T-helper 1 cell treated with Interleukin-12 subunit alpha and Interleukin-12 subunit beta and Interleukin-4 antibody, amounts not matched to agents 30 μg/mL and 1 μg/mL, for 36 hours (primary cell): ENCODE data around the gene TMEM92.
A peak's percentile ranks its signal among the peaks of the same experiment; 100 is the strongest.
"Not testable (repeated sequence)": the region's sequence is repeated elsewhere in the genome, so short reads cannot be mapped to it uniquely, and the experiment has no call there.

ENCODE experiments used
- H3K27ac Mint-ChIP-seq: one replicate; pipeline ENCODE4 v1.8.0; 2021; ENCODE audit warnings: mild to moderate bottlenecking, mixed read lengths
- H3K27me3 Mint-ChIP-seq: one replicate; pipeline ENCODE4 v1.8.0; 2021; ENCODE audit warnings: low read depth, mixed read lengths
- H3K36me3 Mint-ChIP-seq: one replicate; pipeline ENCODE4 v1.8.0; 2021; ENCODE audit warnings: low read depth, mixed read lengths
- H3K4me1 Mint-ChIP-seq: one replicate; pipeline ENCODE4 v1.8.0; 2021; ENCODE audit warnings: low read depth, mixed read lengths
- H3K4me3 Mint-ChIP-seq: one replicate; pipeline ENCODE4 v1.8.0; 2021; ENCODE audit warnings: mild to moderate bottlenecking, moderate library complexity, mixed read lengths
- H3K9me3 Mint-ChIP-seq: one replicate; pipeline ENCODE4 v1.8.0; 2021; ENCODE audit warnings: mixed read lengths

TMEM92 gene

DNA sequence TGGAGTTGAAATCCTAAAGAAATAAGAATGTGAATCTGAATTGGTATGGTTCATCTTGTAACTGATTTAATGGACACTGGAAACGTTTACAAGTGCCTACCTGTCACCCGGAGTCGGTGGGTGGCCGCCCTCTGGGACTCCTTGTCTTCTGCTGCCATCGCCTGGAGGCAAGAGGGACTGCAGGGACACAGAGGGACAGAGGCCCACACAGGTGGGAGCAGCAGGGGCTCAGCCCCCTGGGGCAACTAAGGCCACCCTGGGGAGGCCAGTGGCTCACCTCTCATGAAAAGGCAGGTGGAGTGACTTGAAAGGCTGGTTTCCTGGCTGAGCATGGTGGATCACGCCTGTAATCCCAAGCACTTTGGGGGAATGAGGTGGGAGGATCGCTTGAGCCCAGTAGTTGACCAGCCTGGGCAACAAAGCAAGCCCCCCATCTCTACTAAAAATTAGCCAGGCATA lies 23.2 kb downstream of the TMEM92 start:
- no peak overlapping the region for H3K27ac Mint-ChIP-seq
- H3K36me3 Mint-ChIP-seq = no peaks in the 10 kb centered on the region
- H3K9me3 Mint-ChIP-seq = no peaks in the 10 kb centered on the region
- no peaks in the 10 kb centered on the region for H3K27me3 Mint-ChIP-seq
- no peak overlapping the region for H3K4me3 Mint-ChIP-seq
- H3K4me1 Mint-ChIP-seq = peaks cover 7% of the 10 kb centered on the region

- Mint-ChIP-seq H3K9me3 (no peaks in the 10 kb centered on the region), H3K27ac (no peak overlapping the region), H3K27me3 (no peaks in the 10 kb centered on the region), H3K36me3 (no peaks in the 10 kb centered on the region), H3K4me1 (peaks cover 6% of the 10 kb centered on the region), H3K4me3 (no peak overlapping the region)
These were observed 23.8 kb downstream of the TMEM92 start for GRCh38 chr17:50298018-50298417.

GRCh38 chr17:50299776-50300175 lies 25.5 kb downstream of the TMEM92 start:
- no peaks in the 10 kb centered on the region for H3K36me3 Mint-ChIP-seq
- peaks cover 6% of the 10 kb centered on the region for H3K4me1 Mint-ChIP-seq
- no peak overlapping the region for H3K27ac Mint-ChIP-seq
- H3K9me3 Mint-ChIP-seq = no peaks in the 10 kb centered on the region
- H3K27me3 Mint-ChIP-seq = no peaks in the 10 kb centered on the region
- H3K4me3 Mint-ChIP-seq = no peak overlapping the region

DNA sequence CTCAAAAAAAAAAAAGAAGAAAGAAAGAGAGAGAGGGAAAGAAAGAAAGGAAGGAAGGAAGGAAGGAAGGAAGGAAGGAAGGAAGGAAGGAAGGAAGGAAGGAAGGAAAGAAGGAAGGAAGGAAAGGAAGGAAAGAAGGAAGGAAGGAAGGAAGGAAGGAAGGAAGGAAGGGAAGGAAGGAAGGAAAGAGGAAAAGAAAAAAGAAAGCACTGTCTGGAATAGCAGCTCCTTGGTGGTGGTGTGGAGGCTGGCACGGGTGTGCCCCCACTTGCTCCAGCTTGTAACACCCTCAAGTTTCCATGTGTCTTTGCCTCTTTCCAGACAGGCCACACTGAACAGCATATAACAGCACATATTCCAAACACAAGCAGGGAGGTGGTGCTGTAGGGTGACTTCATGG lies 26.6 kb downstream of the TMEM92 start:
- not testable (repeated sequence) for H3K36me3 Mint-ChIP-seq, H3K4me1 Mint-ChIP-seq, H3K9me3 Mint-ChIP-seq, H3K4me3 Mint-ChIP-seq, H3K27me3 Mint-ChIP-seq, H3K27ac Mint-ChIP-seq

GRCh38 chr17:50301891-50302584 lies 27.8 kb downstream of the TMEM92 start:
- Mint-ChIP-seq H3K4me3 (no peak overlapping the region), H3K27me3 (no peaks in the 10 kb centered on the region)

DNA sequence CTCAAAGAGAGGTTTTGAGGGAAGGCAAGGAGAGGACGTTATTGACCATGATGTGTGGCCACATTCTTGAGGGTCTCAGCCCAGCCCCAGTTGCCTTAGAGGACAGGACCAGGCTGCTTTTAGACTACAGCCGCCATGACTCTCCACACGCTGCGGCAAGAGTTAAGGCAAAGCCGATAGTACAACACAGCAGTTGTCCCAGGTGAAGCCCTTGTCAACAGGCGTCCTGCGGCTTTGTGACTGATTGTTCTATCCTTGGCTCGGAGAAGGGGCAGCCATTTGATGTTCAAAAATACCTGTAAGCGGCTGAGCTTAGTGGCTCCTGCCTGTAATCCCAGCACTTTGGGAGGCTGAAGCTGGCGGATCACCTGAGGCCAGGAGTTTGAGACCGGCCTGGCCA lies 28.8 kb downstream of the TMEM92 start:
- peaks cover 6% of the 10 kb centered on the region for H3K4me1 Mint-ChIP-seq
- no peaks in the 10 kb centered on the region for H3K36me3 Mint-ChIP-seq

More at GRCh38 chr17:50301891-50302584, 27.8 kb downstream of the TMEM92 start:
- Mint-ChIP-seq H3K36me3 (no peaks in the 10 kb centered on the region), H3K4me1 (peaks cover 6% of the 10 kb centered on the region), H3K27ac (peak overlapping the region; percentile 16), H3K9me3 (no peaks in the 10 kb centered on the region)

DNA sequence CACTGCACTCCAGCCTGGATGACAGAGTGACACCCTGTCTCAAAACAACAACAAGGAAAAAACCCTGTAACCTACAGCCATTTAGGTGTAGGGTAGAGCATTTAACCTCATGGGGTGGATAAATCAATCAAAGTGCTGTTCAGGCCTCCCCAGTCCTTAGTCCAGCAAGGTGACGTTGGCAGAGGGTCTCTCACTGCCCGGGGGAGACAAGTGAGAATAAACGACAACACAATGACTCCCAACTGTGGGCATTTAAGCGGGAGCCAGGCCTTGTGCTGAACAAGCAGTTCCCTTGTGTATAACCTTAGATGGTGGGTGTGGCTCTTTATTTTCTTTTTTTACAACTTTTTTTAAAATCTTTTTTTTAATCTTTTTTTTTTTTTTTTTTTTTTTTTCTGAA lies 29.3 kb downstream of the TMEM92 start:
- Mint-ChIP-seq H3K9me3 (no peaks in the 10 kb centered on the region), H3K27me3 (no peaks in the 10 kb centered on the region), H3K4me3 (no peak overlapping the region), H3K27ac (no peak overlapping the region), H3K36me3 (no peaks in the 10 kb centered on the region), H3K4me1 (peaks cover 6% of the 10 kb centered on the region)

More for the DNA sequence above, 28.8 kb downstream of the TMEM92 start:
- no peak overlapping the region for H3K27ac Mint-ChIP-seq
- H3K27me3 Mint-ChIP-seq = no peaks in the 10 kb centered on the region
- H3K9me3 Mint-ChIP-seq = no peaks in the 10 kb centered on the region
- no peak overlapping the region for H3K4me3 Mint-ChIP-seq

- no peaks in the 10 kb centered on the region for H3K27me3 Mint-ChIP-seq
- H3K4me3 Mint-ChIP-seq = no peak overlapping the region
- peaks cover 10% of the 10 kb centered on the region for H3K4me1 Mint-ChIP-seq
- H3K9me3 Mint-ChIP-seq = no peaks in the 10 kb centered on the region
- H3K27ac Mint-ChIP-seq = no peak overlapping the region
- H3K36me3 Mint-ChIP-seq = no peaks in the 10 kb centered on the region
These were observed 30.6 kb downstream of the TMEM92 start for GRCh38 chr17:50304781-50305404.

- Mint-ChIP-seq H3K4me3 (no peak overlapping the region), H3K27me3 (no peaks in the 10 kb centered on the region), H3K9me3 (no peaks in the 10 kb centered on the region), H3K27ac (no peak overlapping the region), H3K36me3 (no peaks in the 10 kb centered on the region), H3K4me1 (peaks cover 11% of the 10 kb centered on the region)
These were observed 33.4 kb downstream of the TMEM92 start for GRCh38 chr17:50307654-50308053.

DNA sequence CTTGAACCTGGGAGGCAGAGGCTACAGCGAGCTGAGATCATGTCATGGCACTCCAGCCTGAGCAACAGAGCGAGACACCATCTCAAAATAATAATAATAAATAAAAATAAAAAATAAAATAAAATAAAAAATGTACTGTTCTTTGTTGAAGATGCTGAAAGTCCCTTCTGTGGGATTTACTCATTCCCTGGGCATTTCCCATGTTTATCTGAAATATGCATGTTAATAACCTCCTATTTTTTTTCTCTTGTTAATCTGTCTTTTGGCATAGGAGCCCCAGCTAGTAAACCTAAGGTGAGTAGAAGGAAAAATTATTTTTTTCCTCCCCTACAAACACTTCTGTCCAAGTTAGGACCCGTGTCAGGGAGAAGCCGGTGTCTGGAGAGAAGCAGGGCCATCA lies 34.4 kb downstream of the TMEM92 start:
- Mint-ChIP-seq H3K27ac (no peak overlapping the region), H3K9me3 (no peaks in the 10 kb centered on the region), H3K4me1 (peaks cover 11% of the 10 kb centered on the region), H3K27me3 (no peaks in the 10 kb centered on the region), H3K4me3 (no peak overlapping the region), H3K36me3 (no peaks in the 10 kb centered on the region)

DNA sequence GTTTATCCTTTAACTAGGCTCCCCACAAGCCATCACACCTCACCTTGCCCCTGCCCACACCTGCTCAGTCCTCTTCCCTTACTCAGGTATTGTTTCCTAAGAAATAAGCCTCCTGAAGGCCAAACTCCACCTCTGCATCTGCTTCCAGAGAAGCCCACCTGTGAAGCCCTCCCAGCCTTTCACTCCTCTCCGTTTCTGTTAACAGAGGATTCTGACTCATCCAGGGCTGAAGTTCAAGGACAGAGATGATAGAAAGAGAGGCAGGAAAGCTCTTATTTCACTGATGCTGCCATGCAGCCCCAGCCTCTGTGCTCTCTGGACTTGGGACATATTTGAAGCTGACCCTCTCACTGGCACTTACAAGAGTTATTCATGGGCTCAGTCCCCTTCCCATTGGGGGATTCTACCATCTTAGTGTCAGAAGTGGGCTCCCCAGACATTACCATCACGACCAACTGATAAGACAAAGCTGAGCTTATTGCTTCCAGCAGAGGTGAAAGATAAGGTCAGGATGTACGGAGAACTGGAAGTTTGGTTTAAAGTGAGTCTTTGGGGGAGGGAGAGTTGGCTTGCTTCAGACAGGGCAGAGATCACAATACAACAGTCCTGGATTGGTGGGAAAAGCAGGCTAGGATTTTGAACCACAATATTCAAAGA lies 36.3 kb downstream of the TMEM92 start:
- Mint-ChIP-seq H3K27ac (no peak overlapping the region), H3K36me3 (no peaks in the 10 kb centered on the region), H3K4me3 (no peak overlapping the region), H3K27me3 (no peaks in the 10 kb centered on the region), H3K9me3 (no peaks in the 10 kb centered on the region), H3K4me1 (peaks cover 11% of the 10 kb centered on the region)

DNA sequence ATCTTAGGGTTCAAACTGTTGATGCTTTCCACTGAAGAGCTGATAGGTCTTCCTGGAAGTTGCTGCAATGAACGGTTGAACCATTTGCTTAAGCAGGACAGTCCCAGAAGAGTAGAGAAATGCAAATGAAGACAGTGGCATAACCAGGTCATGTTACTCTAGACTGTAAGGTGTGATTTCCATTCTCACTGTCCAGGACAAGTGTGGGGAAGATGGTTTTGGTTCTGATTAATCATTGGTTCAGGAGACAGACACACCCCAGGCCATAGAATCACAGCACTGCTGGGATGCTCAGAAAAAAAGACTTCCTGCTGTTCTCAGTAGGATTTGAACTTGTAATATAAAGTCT lies 36.8 kb downstream of the TMEM92 start:
- Mint-ChIP-seq H3K4me1 (peaks cover 11% of the 10 kb centered on the region), H3K9me3 (no peaks in the 10 kb centered on the region), H3K27me3 (no peaks in the 10 kb centered on the region), H3K4me3 (no peak overlapping the region), H3K27ac (no peak overlapping the region), H3K36me3 (no peaks in the 10 kb centered on the region)

- Mint-ChIP-seq H3K36me3 (no peaks in the 10 kb centered on the region), H3K9me3 (no peaks in the 10 kb centered on the region), H3K4me3 (no peak overlapping the region), H3K4me1 (peaks cover 11% of the 10 kb centered on the region), H3K27ac (no peak overlapping the region), H3K27me3 (no peaks in the 10 kb centered on the region)
These were observed 37.2 kb downstream of the TMEM92 start for GRCh38 chr17:50311483-50311882.

DNA sequence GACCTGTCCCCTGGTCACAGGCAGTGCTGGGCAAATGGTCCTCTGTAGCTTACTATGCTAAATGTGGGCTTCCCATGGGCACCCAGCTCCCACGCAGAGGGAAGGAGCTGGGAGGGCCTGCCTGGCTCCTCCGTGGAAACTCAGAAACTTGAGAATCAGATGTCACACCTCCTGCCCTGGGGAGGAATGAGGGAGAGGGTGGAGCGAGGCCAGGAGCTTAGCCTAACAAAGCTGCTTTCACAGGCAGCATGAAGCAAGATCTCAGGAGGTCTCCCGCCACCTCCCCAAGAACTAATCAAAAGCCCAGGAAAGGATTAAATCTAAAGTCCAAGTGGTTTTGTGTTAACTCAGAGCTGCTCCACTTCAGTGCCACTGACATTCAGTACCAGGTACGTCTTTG lies 38.0 kb downstream of the TMEM92 start:
- H3K27ac Mint-ChIP-seq = no peak overlapping the region
- peaks cover 11% of the 10 kb centered on the region for H3K4me1 Mint-ChIP-seq
- no peaks in the 10 kb centered on the region for H3K36me3 Mint-ChIP-seq
- no peaks in the 10 kb centered on the region for H3K9me3 Mint-ChIP-seq
- no peak overlapping the region for H3K4me3 Mint-ChIP-seq
- no peaks in the 10 kb centered on the region for H3K27me3 Mint-ChIP-seq

- Mint-ChIP-seq H3K27me3 (no peaks in the 10 kb centered on the region), H3K4me3 (no peak overlapping the region), H3K36me3 (no peaks in the 10 kb centered on the region), H3K9me3 (no peaks in the 10 kb centered on the region), H3K27ac (no peak overlapping the region), H3K4me1 (peaks cover 9% of the 10 kb centered on the region)
These were observed 40.3 kb downstream of the TMEM92 start for GRCh38 chr17:50314456-50315011.
